Keratinocyte (primary cell): ENCODE data around the gene SPDYE3. TPM values are rescaled to one million over a fixed set of nuclear protein-coding genes. Genes with fewer than 3 reads are reported as not detected.
"Not testable (repeated sequence)": the region's sequence is repeated elsewhere in the genome, so short reads cannot be mapped to it uniquely, and the experiment has no call there.

Experiments
- DNase-seq: peaks from one replicate; pipeline ENCODE4 v3.0.0-alpha.2; 2011; ENCODE audit warnings: low read depth, missing footprints, low spot score
- FAIRE-seq: peaks from 2 replicates; lab custom pipeline; 2011; peaks lifted over from hg19 to GRCh38; lab: Jason Lieb, UNC
- H2AFZ ChIP-seq: 2 replicates; pipeline ENCODE4 v1.6.0; 2012; ENCODE audit warnings: low read length, control low read depth, inconsistent platforms; ENCODE audit not compliant: control insufficient read depth
- H3K27ac ChIP-seq: 2 replicates; pipeline ENCODE4 v1.5.1; 2011; ENCODE audit warnings: low read length; ENCODE audit not compliant: control insufficient read depth, insufficient read depth
- H3K27me3 ChIP-seq: 3 replicates; pipeline ENCODE4 v1.6.0; 2011; ENCODE audit warnings: low read length; ENCODE audit not compliant: control insufficient read depth, insufficient read depth; ENCODE audit errors: extremely low read depth
- H3K36me3 ChIP-seq, 2 experiments: 2 replicates in 1 of 2; 3 replicates in 1 of 2; pipeline ENCODE4 v1.5.1; 2011; ENCODE audit warnings: low read length in 2 of 2, mild to moderate bottlenecking in 1 of 2; ENCODE audit not compliant: control insufficient read depth in 2 of 2, insufficient read depth in 2 of 2; ENCODE audit errors: extremely low read depth in 1 of 2
- H3K4me1 ChIP-seq: 3 replicates; pipeline ENCODE4 v1.5.1; 2011; ENCODE audit warnings: low read length; ENCODE audit not compliant: control insufficient read depth, insufficient read depth; ENCODE audit errors: extremely low read depth
- H3K4me2 ChIP-seq: 3 replicates; pipeline ENCODE4 v1.6.0; 2011; ENCODE audit warnings: low read depth, low read length; ENCODE audit not compliant: control insufficient read depth, insufficient read depth; ENCODE audit errors: extremely low read depth
- H3K4me3 ChIP-seq, 3 experiments: fragments of 200-600 bp in 1 of 3; sonication (generic) in 1 of 3; 2 replicates in 2 of 3; 3 replicates in 1 of 3; pipeline ENCODE4 v1.5.1; 2011 to 2016; ENCODE audit warnings: low read length in 3 of 3, mild to moderate bottlenecking in 3 of 3, control low read depth in 2 of 3, inconsistent platforms in 1 of 3, low read depth in 1 of 3, mixed read lengths in 1 of 3, mixed run types in 1 of 3, moderate library complexity in 1 of 3; ENCODE audit not compliant: control insufficient read depth in 2 of 3, insufficient read depth in 2 of 3; ENCODE audit errors: extremely low read depth in 1 of 3
- H3K79me2 ChIP-seq: 2 replicates; pipeline ENCODE4 v1.6.0; 2012; ENCODE audit warnings: low read length; ENCODE audit not compliant: control insufficient read depth, insufficient read depth
- H3K9ac ChIP-seq: 3 replicates; pipeline ENCODE4 v1.6.0; 2011; ENCODE audit warnings: low read length; ENCODE audit not compliant: control insufficient read depth, insufficient read depth; ENCODE audit errors: extremely low read depth
- H3K9me1 ChIP-seq: 3 replicates; pipeline ENCODE4 v1.6.0; 2011; ENCODE audit warnings: low read length; ENCODE audit not compliant: control insufficient read depth, insufficient read depth; ENCODE audit errors: extremely low read depth
- H3K9me3 ChIP-seq: 2 replicates; pipeline ENCODE4 v1.5.1; 2012; ENCODE audit warnings: low read depth, low read length; ENCODE audit not compliant: control insufficient read depth
- H4K20me1 ChIP-seq: 3 replicates; pipeline ENCODE4 v1.6.0; 2011; ENCODE audit warnings: low read length; ENCODE audit not compliant: control insufficient read depth, insufficient read depth; ENCODE audit errors: extremely low read depth
- EZH2 ChIP-seq: IDR thresholded peaks from one replicate; pipeline ENCODE4 v1.6.1; 2012; ENCODE audit warnings: inconsistent platforms, mild to moderate bottlenecking, low read length, moderate library complexity
- dilution Hi-C: fragments of 300-500 bp; cut with MboI; formaldehyde crosslinking; loops from one replicate; pipeline ENCODE4 v1.7.0; 2020; ENCODE audit warnings: low sequenced_read_pairs; ENCODE audit not compliant: extremely low pct_ligation_motif_present
- polyA plus RNA-seq, 5 experiments: library from polyadenylated mRNA; depleted of rRNA in 3 of 5; stranded (reverse) in 3 of 5; stranded (forward) in 1 of 5; unstranded in 1 of 5; fragments of >200 nt; gene quantifications; 1 replicate in 1 of 5; 2 replicates in 3 of 5; 3 replicates in 1 of 5; pipeline versions ENCODE4 v1.2.1 to v1.2.3, GENCODE V29; 2011 to 2012; ENCODE audit warnings: missing spikeins in 2 of 5, low read depth in 1 of 5, low replicate concordance in 1 of 5
- TF ChIP-seq, protein P1 (sequence below), 3 experiments: IDR thresholded peaks in 1 of 3; conservative IDR thresholded peaks in 1 of 3; optimal IDR thresholded peaks in 1 of 3; 2 replicates in 2 of 3; 3 replicates in 1 of 3; pipeline versions ENCODE3 to v1.5.1; 2011; ENCODE audit warnings: low read length in 3 of 3, mild to moderate bottlenecking in 3 of 3, moderate library complexity in 2 of 3, control low read depth in 1 of 3, inconsistent platforms in 1 of 3; ENCODE audit not compliant: insufficient read depth in 2 of 3; ENCODE audit errors: extremely low read depth in 1 of 3

SPDYE3 gene
- polyA plus RNA-seq, 1 donor (not counting 4 experiments of a cell fraction or from before 2014, with no cell fraction given), result not detected

GRCh38 chr7:100360135-100360854 is 52.8 kb downstream of the SPDYE3 start:
- no peaks in the 10 kb centered on the region for H3K27me3 ChIP-seq
- FAIRE-seq (no peak), DNase-seq (no peak)
- TF ChIP-seq, protein P1, sequence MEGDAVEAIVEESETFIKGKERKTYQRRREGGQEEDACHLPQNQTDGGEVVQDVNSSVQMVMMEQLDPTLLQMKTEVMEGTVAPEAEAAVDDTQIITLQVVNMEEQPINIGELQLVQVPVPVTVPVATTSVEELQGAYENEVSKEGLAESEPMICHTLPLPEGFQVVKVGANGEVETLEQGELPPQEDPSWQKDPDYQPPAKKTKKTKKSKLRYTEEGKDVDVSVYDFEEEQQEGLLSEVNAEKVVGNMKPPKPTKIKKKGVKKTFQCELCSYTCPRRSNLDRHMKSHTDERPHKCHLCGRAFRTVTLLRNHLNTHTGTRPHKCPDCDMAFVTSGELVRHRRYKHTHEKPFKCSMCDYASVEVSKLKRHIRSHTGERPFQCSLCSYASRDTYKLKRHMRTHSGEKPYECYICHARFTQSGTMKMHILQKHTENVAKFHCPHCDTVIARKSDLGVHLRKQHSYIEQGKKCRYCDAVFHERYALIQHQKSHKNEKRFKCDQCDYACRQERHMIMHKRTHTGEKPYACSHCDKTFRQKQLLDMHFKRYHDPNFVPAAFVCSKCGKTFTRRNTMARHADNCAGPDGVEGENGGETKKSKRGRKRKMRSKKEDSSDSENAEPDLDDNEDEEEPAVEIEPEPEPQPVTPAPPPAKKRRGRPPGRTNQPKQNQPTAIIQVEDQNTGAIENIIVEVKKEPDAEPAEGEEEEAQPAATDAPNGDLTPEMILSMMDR (optimal IDR thresholded peaks at IDR 0.05 in 1 of 3, IDR thresholded peaks at IDR 0.05 in 1 of 3, conservative IDR thresholded peaks at IDR 0.05 in 1 of 3; ENCODE audit: extremely low read depth in 1 of 3, insufficient read depth in 2 of 3, low read length in 3 of 3), result no peak
- no peak for TF ChIP-seq EZH2
- no peaks in the 10 kb centered on the region for H4K20me1 ChIP-seq
- H3K27ac ChIP-seq, result no peak overlapping the region
- no peak overlapping the region for H2AFZ ChIP-seq
- H3K9me1 ChIP-seq, result no peaks in the 10 kb centered on the region
- H3K9ac ChIP-seq, result no peak overlapping the region
- H3K79me2 ChIP-seq, result no peaks in the 10 kb centered on the region
- H3K4me3 ChIP-seq, result no peak overlapping the region
- H3K9me3 ChIP-seq, result no peaks in the 10 kb centered on the region
- H3K4me2 ChIP-seq, result no peak overlapping the region
- no peaks in the 10 kb centered on the region for H3K4me1 ChIP-seq
- peaks cover 46 to 48% of the 10 kb centered on the region in 2 experiments for H3K36me3 ChIP-seq
- dilution Hi-C loops, result no loop called here

GRCh38 chr7:100363098-100363497 is 55.6 kb downstream of the SPDYE3 start:
- H3K4me3 ChIP-seq, result no peak overlapping the region
- no peaks in the 10 kb centered on the region for H3K9me3 ChIP-seq
- H2AFZ ChIP-seq, result no peak overlapping the region
- no peaks in the 10 kb centered on the region for H3K79me2 ChIP-seq
- no peak overlapping the region for H3K27ac ChIP-seq
- no peak for FAIRE-seq
- H3K36me3 ChIP-seq, result peaks cover 27 to 31% of the 10 kb centered on the region in 2 experiments
- H3K9me1 ChIP-seq, result no peaks in the 10 kb centered on the region
- dilution Hi-C loops, result no loop called here
- no peak overlapping the region for H3K4me2 ChIP-seq
- no peak for TF ChIP-seq EZH2
- TF ChIP-seq, protein P1 (optimal IDR thresholded peaks at IDR 0.05 in 1 of 3, IDR thresholded peaks at IDR 0.05 in 1 of 3, conservative IDR thresholded peaks at IDR 0.05 in 1 of 3; ENCODE audit: extremely low read depth in 1 of 3, insufficient read depth in 2 of 3, low read length in 3 of 3), result no peak
- DNase-seq, result no peak
- H3K4me1 ChIP-seq, result no peaks in the 10 kb centered on the region
- no peaks in the 10 kb centered on the region for H3K27me3 ChIP-seq
- no peaks in the 10 kb centered on the region for H4K20me1 ChIP-seq
- no peak overlapping the region for H3K9ac ChIP-seq

- H3K79me2 ChIP-seq, H3K4me2 ChIP-seq, H3K27me3 ChIP-seq, dilution Hi-C loops, H2AFZ ChIP-seq, H3K4me3 ChIP-seq, H4K20me1 ChIP-seq, H3K27ac ChIP-seq, H3K9me3 ChIP-seq, H3K9ac ChIP-seq, DNase-seq, H3K9me1 ChIP-seq, FAIRE-seq, H3K4me1 ChIP-seq: not testable (repeated sequence)
- H3K36me3 ChIP-seq, result peaks cover 24 to 27% of the 10 kb centered on the region in 2 experiments
These were observed 56.3 kb downstream of the SPDYE3 start for GRCh38 chr7:100363797-100364196.
